ENCODE data around the gene ANKRD44.

- no peak for TF ChIP-seq CTCF (conservative IDR thresholded peaks at IDR 0.05; ENCODE audit: low read length)
- no peak for TF ChIP-seq EZH2phosphoT487 (IDR thresholded peaks at IDR 0.05; ENCODE audit: borderline replicate concordance)
These were observed 28.4 kb upstream of the ANKRD44 start for GRCh38 chr2:197339016-197339415.
